Measurements from ENCODE around the gene MRRF.
"Not testable (repeated sequence)": the region's sequence is repeated elsewhere in the genome, so short reads cannot be mapped to it uniquely, and the experiment has no call there.

Gene MRRF

GRCh38 chr9:122355336-122355875 lies 90.7 kb downstream of the MRRF start:
- TF ChIP-seq Cebpa-rat (IDR thresholded peaks at IDR 0.05): no peak
- no peak overlapping the region for H3K9ac ChIP-seq
- H4K20me1 ChIP-seq: no peaks in the 10 kb centered on the region
- H3K4me2 ChIP-seq: peak overlapping the region in 8 of 11 experiments; percentile 15 to 73 (median 68); a peak in 14 of 22 replicates
- no peaks in the 10 kb centered on the region for H3K27me3 ChIP-seq
- peaks cover 13 to 29% (median 23%) of the 10 kb centered on the region in 11 experiments; a peak in 21 of 22 replicates for H3K9me3 ChIP-seq (replicated peaks in 1 of 11)
- H3K4me3 ChIP-seq: no peak overlapping the region
- peaks cover 0 to 32% (median 14%) of the 10 kb centered on the region in 10 experiments; a peak in 14 of 20 replicates for H3K4me1 ChIP-seq
- H3K36me3 ChIP-seq: no peaks in the 10 kb centered on the region
- peak overlapping the region in 7 of 11 experiments; percentile 3 to 60 (median 44); a peak in 7 of 22 replicates for H3K27ac ChIP-seq

DNA sequence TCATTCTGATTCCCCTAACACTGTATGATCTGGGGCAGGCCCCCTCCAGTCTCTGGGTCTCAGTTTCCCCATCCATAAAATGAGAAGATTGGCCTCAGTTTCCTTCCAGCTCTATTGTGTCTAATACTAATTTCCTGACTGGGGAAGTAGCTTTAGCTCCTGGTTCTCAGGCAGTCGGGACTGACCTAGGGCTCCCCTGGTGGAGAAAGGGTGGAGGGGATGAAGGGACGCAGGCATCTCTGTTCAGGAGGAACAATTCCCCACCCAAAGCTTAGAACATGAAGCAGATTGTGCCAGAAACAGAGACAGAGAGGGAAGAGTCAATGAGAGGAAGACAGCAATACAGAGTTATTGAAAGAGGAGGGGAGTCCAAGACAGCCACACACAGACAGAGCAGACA lies 91.9 kb downstream of the MRRF start:
- Histone ChIP-seq H3K4me2 (peak overlapping the region in 2 of 11 experiments; percentile 68 to 72; a peak in 4 of 22 replicates), H3K9ac (no peak overlapping the region), H3K27me3 (no peaks in the 10 kb centered on the region), H3K36me3 (no peaks in the 10 kb centered on the region), H3K27ac (no peak overlapping the region), H3K4me3 (no peak overlapping the region), H3K9me3 (replicated peaks in 1 of 11) (peaks cover 13 to 29% (median 23%) of the 10 kb centered on the region in 11 experiments; a peak in 21 of 22 replicates), H3K4me1 (peaks cover 0 to 42% (median 21%) of the 10 kb centered on the region in 10 experiments; a peak in 14 of 20 replicates), H4K20me1 (no peaks in the 10 kb centered on the region)
- no peak for TF ChIP-seq Cebpa-rat (IDR thresholded peaks at IDR 0.05)

DNA sequence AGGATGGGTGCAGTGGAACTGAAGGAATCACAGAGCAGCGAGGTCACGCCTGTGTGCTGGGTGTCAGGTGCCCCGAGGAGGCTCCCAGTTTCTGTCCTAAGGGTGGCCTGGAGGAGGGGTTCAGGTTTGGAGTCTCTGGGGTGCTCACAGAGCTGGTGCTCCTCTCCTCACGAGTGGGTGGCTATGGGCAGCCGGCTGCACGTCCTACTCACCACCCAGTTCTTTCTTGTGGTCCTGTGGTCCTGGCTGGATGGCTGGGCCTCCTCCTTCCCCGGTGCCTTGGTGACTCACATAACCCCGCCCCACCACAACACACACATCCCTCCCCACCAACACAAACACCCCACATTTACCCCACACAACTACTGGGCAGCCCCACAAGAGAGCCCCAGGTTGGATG lies 96.2 kb downstream of the MRRF start:
- TF ChIP-seq Cebpa-rat (IDR thresholded peaks at IDR 0.05): no peak
- no peak overlapping the region for H3K9ac ChIP-seq
- H3K27ac ChIP-seq: no peak overlapping the region
- H3K9me3 ChIP-seq (replicated peaks in 1 of 11): peaks cover 0 to 13% (median 9%) of the 10 kb centered on the region in 11 experiments; a peak in 13 of 22 replicates
- no peaks in the 10 kb centered on the region for H3K27me3 ChIP-seq
- peak overlapping the region in 6 of 11 experiments; percentile 8 to 52 (median 44); a peak in 8 of 22 replicates for H3K4me2 ChIP-seq
- H3K4me3 ChIP-seq: no peak overlapping the region
- peaks cover under 1 to 21% (median 12%) of the 10 kb centered on the region in 10 experiments; a peak in 18 of 20 replicates for H3K4me1 ChIP-seq
- no peaks in the 10 kb centered on the region for H3K36me3 ChIP-seq
- no peaks in the 10 kb centered on the region for H4K20me1 ChIP-seq

GRCh38 chr9:122363131-122363530 lies 98.4 kb downstream of the MRRF start:
- H3K27ac ChIP-seq; H3K9ac ChIP-seq; H3K27me3 ChIP-seq; H3K36me3 ChIP-seq; H3K9me3 ChIP-seq (replicated peaks in 1 of 11); H4K20me1 ChIP-seq; H3K4me2 ChIP-seq; H3K4me3 ChIP-seq: not testable (repeated sequence)
- H3K4me1 ChIP-seq: peaks cover 10 to 33% (median 23%) of the 10 kb centered on the region in 10 experiments; a peak in 19 of 20 replicates

DNA sequence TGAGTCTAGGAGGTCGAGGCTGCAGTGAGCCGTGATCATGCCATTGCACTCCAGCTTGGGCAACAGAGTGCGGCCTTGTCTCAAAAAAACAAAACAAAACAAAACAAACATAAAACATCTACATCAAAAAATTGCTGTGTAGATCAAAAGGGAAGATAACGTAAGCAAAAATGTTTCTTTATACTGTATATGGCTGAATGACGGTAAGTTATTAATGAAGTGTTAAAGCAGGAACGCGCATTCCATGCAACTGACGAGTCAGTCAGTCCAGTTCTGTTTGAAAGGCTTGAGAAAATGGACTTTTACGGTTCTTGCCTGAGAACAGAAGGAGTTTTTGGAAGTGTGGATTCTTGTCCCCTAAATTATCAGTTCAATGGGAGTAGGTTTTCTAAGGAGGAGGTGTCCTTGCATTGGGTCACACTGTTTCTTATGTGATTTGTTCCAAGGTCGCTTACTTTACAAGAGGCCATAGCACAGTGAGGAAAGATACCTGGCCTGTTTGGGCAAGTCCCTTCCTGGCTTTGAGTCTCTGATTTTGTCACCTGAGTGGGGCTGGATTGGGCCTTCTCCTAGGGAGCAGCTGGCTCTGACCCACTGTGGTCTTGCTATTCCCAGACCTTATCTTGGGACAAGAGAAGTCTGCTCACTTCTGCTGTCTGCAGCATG lies 99.6 kb downstream of the MRRF start:
- Histone ChIP-seq H3K9me3 (replicated peaks in 1 of 11) (peaks cover 0 to 5% (median 0%) of the 10 kb centered on the region in 11 experiments; a peak in 1 of 22 replicates), H3K4me2 (no peak overlapping the region), H3K4me3 (no peak overlapping the region), H4K20me1 (no peaks in the 10 kb centered on the region), H3K27me3 (no peaks in the 10 kb centered on the region), H3K4me1 (peaks cover 10 to 33% (median 23%) of the 10 kb centered on the region in 10 experiments; a peak in 19 of 20 replicates), H3K9ac (no peak overlapping the region), H3K27ac (no peak overlapping the region), H3K36me3 (no peaks in the 10 kb centered on the region)
- no peak for TF ChIP-seq Cebpa-rat (IDR thresholded peaks at IDR 0.05)

GRCh38 chr9:122364783-122365150 lies 100.1 kb downstream of the MRRF start:
- H3K9ac ChIP-seq: no peak overlapping the region
- H3K4me2 ChIP-seq: no peak overlapping the region
- H3K27ac ChIP-seq: no peak overlapping the region
- H3K4me3 ChIP-seq: no peak overlapping the region
- no peaks in the 10 kb centered on the region for H4K20me1 ChIP-seq
- H3K9me3 ChIP-seq (replicated peaks in 1 of 11): peaks cover 0 to 5% (median 0%) of the 10 kb centered on the region in 11 experiments; a peak in 1 of 22 replicates
- peaks cover 13 to 37% (median 25%) of the 10 kb centered on the region in 10 experiments for H3K4me1 ChIP-seq
- no peaks in the 10 kb centered on the region for H3K27me3 ChIP-seq
- H3K36me3 ChIP-seq: no peaks in the 10 kb centered on the region
- TF ChIP-seq Cebpa-rat (IDR thresholded peaks at IDR 0.05): no peak

DNA sequence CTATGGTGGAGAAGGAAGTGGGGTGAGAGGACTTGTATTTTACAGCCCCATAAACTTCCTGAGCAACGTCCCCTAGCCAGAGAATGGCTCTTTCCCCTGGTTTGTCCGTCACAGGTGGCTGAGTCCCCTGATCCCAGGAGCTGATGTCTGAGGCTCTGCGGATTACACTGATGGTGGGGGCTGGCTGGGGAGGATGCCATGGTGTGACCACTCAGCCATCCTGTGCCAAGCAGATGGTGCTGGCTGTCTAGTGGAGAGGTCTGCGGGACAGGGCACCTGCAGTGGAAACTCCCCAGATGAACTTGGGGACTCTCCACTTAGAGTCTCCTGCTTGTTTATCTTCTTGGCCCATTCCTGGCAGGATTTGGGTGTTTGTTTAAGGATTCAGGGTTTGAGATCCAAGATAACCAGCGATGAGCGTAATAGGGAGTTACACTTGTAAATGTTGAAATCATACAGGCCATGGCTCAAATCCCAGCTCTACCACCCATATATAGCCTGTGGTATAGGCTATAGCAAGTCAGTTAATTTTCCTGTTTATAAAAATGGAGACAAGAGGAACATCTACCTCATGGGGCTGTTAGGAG lies 101.5 kb downstream of the MRRF start:
- Histone ChIP-seq H3K4me3 (no peak overlapping the region), H4K20me1 (no peaks in the 10 kb centered on the region), H3K4me2 (peak overlapping the region in 10 of 11 experiments; percentile 7 to 49 (median 26); a peak in 16 of 22 replicates), H3K36me3 (no peaks in the 10 kb centered on the region), H3K27me3 (no peaks in the 10 kb centered on the region), H3K9ac (no peak overlapping the region), H3K4me1 (peaks cover 15 to 43% (median 35%) of the 10 kb centered on the region in 10 experiments), H3K9me3 (replicated peaks in 1 of 11) (peaks cover 0 to 5% (median 0%) of the 10 kb centered on the region in 11 experiments; a peak in 1 of 22 replicates), H3K27ac (no peak overlapping the region)
- TF ChIP-seq Cebpa-rat (IDR thresholded peaks at IDR 0.05): no peak

GRCh38 chr9:122367065-122367464 lies 102.4 kb downstream of the MRRF start:
- H3K4me1 ChIP-seq: peaks cover 21 to 51% (median 44%) of the 10 kb centered on the region in 10 experiments
- no peaks in the 10 kb centered on the region for H4K20me1 ChIP-seq
- H3K4me2 ChIP-seq: peak overlapping the region in 7 of 11 experiments; percentile 1 to 41 (median 26); a peak in 10 of 22 replicates
- no peaks in the 10 kb centered on the region for H3K27me3 ChIP-seq
- no peak overlapping the region for H3K4me3 ChIP-seq
- no peak overlapping the region for H3K9ac ChIP-seq
- H3K27ac ChIP-seq: no peak overlapping the region
- peaks cover 0 to 5% (median 0%) of the 10 kb centered on the region in 11 experiments; a peak in 1 of 22 replicates for H3K9me3 ChIP-seq (replicated peaks in 1 of 11)
- H3K36me3 ChIP-seq: no peaks in the 10 kb centered on the region
- no peak for TF ChIP-seq Cebpa-rat (IDR thresholded peaks at IDR 0.05)

All from BLaER1 treated with 17β-estradiol and CSF1 and Interleukin-3, amounts not matched to agents 10 nM and 100 nM (cell line).